Measurements from ENCODE around the gene HSP90AB1.

GRCh38 chr6:44258325-44258863, 11.5 kb downstream of the HSP90AB1 start:
- TF ChIP-seq CTCF (IDR thresholded peaks at IDR 0.05) (no peak), ZFP36 (IDR thresholded peaks at IDR 0.05; ENCODE audit: borderline replicate concordance, partially characterized antibody) (no peak), ESRRA (IDR thresholded peaks at IDR 0.05; ENCODE audit: borderline replicate concordance, low read length) (no peak), USF2 (IDR thresholded peaks at IDR 0.05) (no peak), REST (IDR thresholded peaks at IDR 0.05) (no peak), FOXS1 (CRISPR knock-in tag; IDR thresholded peaks at IDR 0.05) (no peak), CEBPB (IDR thresholded peaks at IDR 0.05) (no peak), CHD4 (IDR thresholded peaks at IDR 0.05; ENCODE audit: borderline replicate concordance) (no peak), JUNB (IDR thresholded peaks at IDR 0.05) (no peak), RCOR1 (IDR thresholded peaks at IDR 0.05; ENCODE audit: low read depth, low read length) (no peak), MYC (IDR thresholded peaks at IDR 0.05; ENCODE audit: borderline replicate concordance, low read length) (no peak), POLR2A (IDR thresholded peaks at IDR 0.05; ENCODE audit: low read length) (no peak)

Measured in A549 (cell line).